Panc1 (cell line): ENCODE measurements around the gene MINAR1. TPM values are rescaled to one million over a fixed set of nuclear protein-coding genes. Genes with fewer than 3 reads are reported as not detected.

ENCODE experiments used
- ATAC-seq: fragments of 200-7000 bp; cut with Tn5 transposase; 2 replicates; pipeline ENCODE4 v1.9.1; 2020; ENCODE audit warnings: mild to moderate bottlenecking, moderate library complexity
- BruUV-seq: library from RNA; stranded (reverse); fragments of 400-500 nt; replicated peaks from 2 replicates; lab custom pipeline; 2021; lab: Mats Ljungman, UMichigan
- CTCF ChIA-PET: fragments of 300-600 bp; sonication (Branson Sonifier 250); formaldehyde crosslinking; loops from one replicate; lab custom pipeline; 2022; ENCODE audit warnings: antibody characterized with exemption; lab: Charles Lee
- POLR2A ChIA-PET: fragments of 300-600 bp; sonication (Branson Sonifier 250); formaldehyde crosslinking; loops from one replicate; lab custom pipeline; 2022; ENCODE audit warnings: antibody characterized with exemption; lab: Charles Lee
- DNase-seq: peaks from one replicate; pipeline ENCODE4 v3.0.0-alpha.2; 2010; ENCODE audit warnings: low read depth, low spot score
- H3K27ac ChIP-seq: 2 replicates; pipeline ENCODE4 v1.5.1; 2011; ENCODE audit warnings: mild to moderate bottlenecking, low read length, inconsistent platforms
- H3K27me3 ChIP-seq: fragments of 200-500 bp; sonication (Bioruptor generic); 2 replicates; pipeline ENCODE4 v1.6.0; 2014; ENCODE audit warnings: low read length, inconsistent platforms; ENCODE audit not compliant: control insufficient read depth, insufficient read depth
- H3K36me3 ChIP-seq: fragments of 200-500 bp; sonication (Bioruptor generic); 2 replicates; pipeline ENCODE4 v1.5.1; 2014; ENCODE audit warnings: inconsistent platforms, mild to moderate bottlenecking, low read length, moderate library complexity; ENCODE audit not compliant: control insufficient read depth, insufficient read depth
- H3K4me1 ChIP-seq: 2 replicates; pipeline ENCODE4 v1.5.1; 2011; ENCODE audit warnings: inconsistent platforms, mild to moderate bottlenecking, low read length, moderate library complexity; ENCODE audit not compliant: control insufficient read depth, insufficient read depth
- H3K4me3 ChIP-seq, 2 experiments: 2 replicates each; pipeline ENCODE4 v1.5.1; 2011 to 2012; ENCODE audit warnings: low read depth in 2 of 2, low read length in 2 of 2, mild to moderate bottlenecking in 2 of 2, inconsistent platforms in 1 of 2, moderate library complexity in 1 of 2
- H3K9me3 ChIP-seq: fragments of 200-500 bp; sonication (Bioruptor generic); 2 replicates; pipeline ENCODE4 v1.5.1; 2014; ENCODE audit warnings: low read depth, mild to moderate bottlenecking, inconsistent platforms, low read length, moderate library complexity; ENCODE audit not compliant: control insufficient read depth, insufficient read depth
- POLR2AphosphoS5 ChIP-seq: IDR thresholded peaks from 2 replicates; pipeline ENCODE4 v1.6.1; 2012; ENCODE audit warnings: mild to moderate bottlenecking, low read depth, low read length, moderate library complexity
- SIN3A ChIP-seq: IDR thresholded peaks from 2 replicates; pipeline ENCODE4 v1.6.1; 2012; ENCODE audit warnings: low read depth, mild to moderate bottlenecking, low read length, moderate library complexity, borderline replicate concordance; ENCODE audit not compliant: insufficient read depth
- TCF7L2 ChIP-seq: IDR thresholded peaks from 2 replicates; pipeline ENCODE4 v1.6.1; 2011; ENCODE audit warnings: mild to moderate bottlenecking, low read depth, low read length, inconsistent platforms
- in situ Hi-C: cut with HindIII; loops from 2 replicates; pipeline ENCODE4 v1.10.0; 2016; ENCODE audit warnings: low sequenced_read_pairs, low pct_unique_long_range_greater_than_20kb
- intact Hi-C: fragments of 100-400 bp; cut with micrococcal nuclease; formaldehyde crosslinking; loops from one replicate; pipeline ENCODE4 v1.10.0; 2022; ENCODE audit not compliant: unreplicated experiment
- total RNA-seq: library from RNA; stranded (reverse); gene quantifications from one replicate; pipeline ENCODE4 v1.2.1, GENCODE V29; 2021; ENCODE audit not compliant: unreplicated experiment
- TF ChIP-seq, protein P1 (sequence below): fragments of 450-650 bp; IDR thresholded peaks from 2 replicates; pipeline ENCODE4 v1.5.1; 2017; ENCODE audit warnings: mild to moderate bottlenecking
- TF ChIP-seq, protein P2 (sequence below), 2 experiments: IDR thresholded peaks; 2 replicates each; pipeline ENCODE4 v1.6.1; 2011 to 2012; ENCODE audit warnings: low read depth in 2 of 2, control low read depth in 1 of 2, low read length in 1 of 2, mild to moderate bottlenecking in 1 of 2, moderate library complexity in 1 of 2; ENCODE audit not compliant: insufficient read depth in 1 of 2

The MINAR1 gene
- total RNA-seq, 1 experiment from 2014 or later = 0.62 TPM

DNA sequence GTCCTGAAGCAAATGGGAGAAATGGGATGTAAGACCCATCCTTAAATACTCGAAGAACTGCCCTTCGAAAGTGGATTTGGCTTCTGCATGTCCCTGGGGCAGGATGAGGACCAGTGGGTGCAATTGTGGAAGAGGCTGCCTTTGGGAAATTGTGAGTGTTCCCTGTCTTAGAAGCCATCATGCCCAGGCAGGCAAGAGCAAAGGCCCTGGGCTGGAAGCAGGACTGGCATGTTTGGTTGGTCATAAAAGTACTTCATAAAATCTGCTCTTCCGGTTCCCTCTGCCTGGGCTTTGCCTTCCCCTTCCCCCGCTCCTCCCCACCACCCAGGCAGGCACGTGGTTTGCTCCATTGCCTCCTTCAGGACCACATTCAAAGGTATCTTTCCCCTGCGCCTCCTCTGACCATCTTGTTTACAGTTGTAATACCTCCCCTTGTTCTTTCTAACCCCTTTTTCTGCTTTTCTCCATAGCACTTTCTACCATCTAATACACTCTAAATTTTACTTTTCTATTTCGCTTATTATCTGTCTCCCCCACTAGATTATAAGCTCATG is 8.3 kb downstream of the MINAR1 start:
- no TSS peak for BruUV-seq
- Histone ChIP-seq H3K4me1 (no peaks in the 10 kb centered on the region), H3K27ac (no peak overlapping the region), H3K9me3 (no peaks in the 10 kb centered on the region), H3K36me3 (no peaks in the 10 kb centered on the region), H3K4me3 (no peak overlapping the region), H3K27me3 (no peaks in the 10 kb centered on the region)
- POLR2A ChIA-PET = no interaction called here
- DNase-seq (no peak), ATAC-seq (no peak)
- CTCF ChIA-PET = no interaction called here
- intact Hi-C loops = no loop called here
- in situ Hi-C loops = no loop called here
- TF ChIP-seq SIN3A (no peak), POLR2AphosphoS5 (no peak), TCF7L2 (no peak)
- TF ChIP-seq, protein P1, sequence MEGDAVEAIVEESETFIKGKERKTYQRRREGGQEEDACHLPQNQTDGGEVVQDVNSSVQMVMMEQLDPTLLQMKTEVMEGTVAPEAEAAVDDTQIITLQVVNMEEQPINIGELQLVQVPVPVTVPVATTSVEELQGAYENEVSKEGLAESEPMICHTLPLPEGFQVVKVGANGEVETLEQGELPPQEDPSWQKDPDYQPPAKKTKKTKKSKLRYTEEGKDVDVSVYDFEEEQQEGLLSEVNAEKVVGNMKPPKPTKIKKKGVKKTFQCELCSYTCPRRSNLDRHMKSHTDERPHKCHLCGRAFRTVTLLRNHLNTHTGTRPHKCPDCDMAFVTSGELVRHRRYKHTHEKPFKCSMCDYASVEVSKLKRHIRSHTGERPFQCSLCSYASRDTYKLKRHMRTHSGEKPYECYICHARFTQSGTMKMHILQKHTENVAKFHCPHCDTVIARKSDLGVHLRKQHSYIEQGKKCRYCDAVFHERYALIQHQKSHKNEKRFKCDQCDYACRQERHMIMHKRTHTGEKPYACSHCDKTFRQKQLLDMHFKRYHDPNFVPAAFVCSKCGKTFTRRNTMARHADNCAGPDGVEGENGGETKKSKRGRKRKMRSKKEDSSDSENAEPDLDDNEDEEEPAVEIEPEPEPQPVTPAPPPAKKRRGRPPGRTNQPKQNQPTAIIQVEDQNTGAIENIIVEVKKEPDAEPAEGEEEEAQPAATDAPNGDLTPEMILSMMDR = no peak
- TF ChIP-seq, protein P2, sequence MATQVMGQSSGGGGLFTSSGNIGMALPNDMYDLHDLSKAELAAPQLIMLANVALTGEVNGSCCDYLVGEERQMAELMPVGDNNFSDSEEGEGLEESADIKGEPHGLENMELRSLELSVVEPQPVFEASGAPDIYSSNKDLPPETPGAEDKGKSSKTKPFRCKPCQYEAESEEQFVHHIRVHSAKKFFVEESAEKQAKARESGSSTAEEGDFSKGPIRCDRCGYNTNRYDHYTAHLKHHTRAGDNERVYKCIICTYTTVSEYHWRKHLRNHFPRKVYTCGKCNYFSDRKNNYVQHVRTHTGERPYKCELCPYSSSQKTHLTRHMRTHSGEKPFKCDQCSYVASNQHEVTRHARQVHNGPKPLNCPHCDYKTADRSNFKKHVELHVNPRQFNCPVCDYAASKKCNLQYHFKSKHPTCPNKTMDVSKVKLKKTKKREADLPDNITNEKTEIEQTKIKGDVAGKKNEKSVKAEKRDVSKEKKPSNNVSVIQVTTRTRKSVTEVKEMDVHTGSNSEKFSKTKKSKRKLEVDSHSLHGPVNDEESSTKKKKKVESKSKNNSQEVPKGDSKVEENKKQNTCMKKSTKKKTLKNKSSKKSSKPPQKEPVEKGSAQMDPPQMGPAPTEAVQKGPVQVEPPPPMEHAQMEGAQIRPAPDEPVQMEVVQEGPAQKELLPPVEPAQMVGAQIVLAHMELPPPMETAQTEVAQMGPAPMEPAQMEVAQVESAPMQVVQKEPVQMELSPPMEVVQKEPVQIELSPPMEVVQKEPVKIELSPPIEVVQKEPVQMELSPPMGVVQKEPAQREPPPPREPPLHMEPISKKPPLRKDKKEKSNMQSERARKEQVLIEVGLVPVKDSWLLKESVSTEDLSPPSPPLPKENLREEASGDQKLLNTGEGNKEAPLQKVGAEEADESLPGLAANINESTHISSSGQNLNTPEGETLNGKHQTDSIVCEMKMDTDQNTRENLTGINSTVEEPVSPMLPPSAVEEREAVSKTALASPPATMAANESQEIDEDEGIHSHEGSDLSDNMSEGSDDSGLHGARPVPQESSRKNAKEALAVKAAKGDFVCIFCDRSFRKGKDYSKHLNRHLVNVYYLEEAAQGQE (IDR thresholded peaks at IDR 0.05; ENCODE audit: insufficient read depth in 1 of 2, low read depth in 2 of 2, low read length in 1 of 2) = no peak

DNA sequence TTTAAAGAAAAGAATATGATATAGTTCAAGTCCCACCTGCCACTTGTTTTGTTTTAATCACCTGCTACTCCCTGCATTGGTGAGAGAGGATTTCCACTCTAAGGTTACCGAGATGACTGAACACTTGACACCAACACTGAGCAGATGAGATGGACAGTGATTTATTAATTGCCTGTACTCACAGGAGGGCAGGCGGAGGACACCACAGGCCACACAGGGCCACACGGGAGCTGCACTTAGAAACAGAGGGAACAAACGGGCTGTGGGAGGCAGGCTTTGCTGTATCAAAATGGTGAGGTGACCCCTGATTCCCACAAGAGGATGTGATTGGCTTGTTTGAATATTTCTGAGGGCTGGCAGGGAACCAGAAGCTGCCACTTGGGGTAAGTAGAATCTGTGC is 10.8 kb downstream of the MINAR1 start:
- no peak for ATAC-seq
- TF ChIP-seq SIN3A (no peak), POLR2AphosphoS5 (no peak), TCF7L2 (no peak)
- TF ChIP-seq, protein P1 = no peak
- TF ChIP-seq, protein P2 (IDR thresholded peaks at IDR 0.05; ENCODE audit: insufficient read depth in 1 of 2, low read depth in 2 of 2, low read length in 1 of 2) = no peak
- no peak overlapping the region for H3K27ac ChIP-seq
- H3K4me3 ChIP-seq = no peak overlapping the region
- CTCF ChIA-PET = no interaction called here
- no peaks in the 10 kb centered on the region for H3K27me3 ChIP-seq
- no peaks in the 10 kb centered on the region for H3K4me1 ChIP-seq
- POLR2A ChIA-PET = interaction anchor here (0.6 to 0.7 kb wide), 2 partner anchors 41 to 881 kb away, joined by 3 to 10 read pairs; no protein-coding TSS in a partner anchor
- in situ Hi-C loops (no loop called here), intact Hi-C loops (no loop called here)
- BruUV-seq = no TSS peak
- no peaks in the 10 kb centered on the region for H3K36me3 ChIP-seq
- H3K9me3 ChIP-seq = no peaks in the 10 kb centered on the region; the same call in 1 of the 2 replicates
- no peak for DNase-seq
